HG03175 (cell line): ENCODE results near the gene RAB42.
"Not testable (repeated sequence)": the region's sequence is repeated elsewhere in the genome, so short reads cannot be mapped to it uniquely, and the experiment has no call there.

Experiments used
- ATAC-seq: cut with Tn5 transposase; IDR thresholded peaks from one replicate; pipeline ENCODE4 v1.9.1; 2021; ENCODE audit warnings: mild to moderate bottlenecking, moderate library complexity; ENCODE audit not compliant: unreplicated experiment

The RAB42 gene

DNA sequence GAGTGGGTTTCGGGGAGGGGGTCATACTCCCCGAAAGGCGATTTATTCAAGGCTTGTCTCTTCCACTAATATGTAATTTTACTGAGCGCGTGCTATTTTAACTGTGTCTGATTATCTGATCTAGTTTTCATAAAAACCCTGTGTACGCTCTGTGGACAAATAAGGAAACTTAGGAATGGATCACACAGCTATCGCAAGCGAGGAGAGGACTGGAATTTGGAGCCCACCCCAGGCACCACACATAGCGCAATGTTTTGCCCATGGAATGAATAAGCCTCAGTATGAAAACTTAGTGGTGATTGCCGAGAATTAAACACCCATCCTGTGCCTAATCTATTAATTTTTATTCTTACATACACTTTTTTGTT is 9.8 kb upstream of the RAB42 start:
- no peak for ATAC-seq

DNA sequence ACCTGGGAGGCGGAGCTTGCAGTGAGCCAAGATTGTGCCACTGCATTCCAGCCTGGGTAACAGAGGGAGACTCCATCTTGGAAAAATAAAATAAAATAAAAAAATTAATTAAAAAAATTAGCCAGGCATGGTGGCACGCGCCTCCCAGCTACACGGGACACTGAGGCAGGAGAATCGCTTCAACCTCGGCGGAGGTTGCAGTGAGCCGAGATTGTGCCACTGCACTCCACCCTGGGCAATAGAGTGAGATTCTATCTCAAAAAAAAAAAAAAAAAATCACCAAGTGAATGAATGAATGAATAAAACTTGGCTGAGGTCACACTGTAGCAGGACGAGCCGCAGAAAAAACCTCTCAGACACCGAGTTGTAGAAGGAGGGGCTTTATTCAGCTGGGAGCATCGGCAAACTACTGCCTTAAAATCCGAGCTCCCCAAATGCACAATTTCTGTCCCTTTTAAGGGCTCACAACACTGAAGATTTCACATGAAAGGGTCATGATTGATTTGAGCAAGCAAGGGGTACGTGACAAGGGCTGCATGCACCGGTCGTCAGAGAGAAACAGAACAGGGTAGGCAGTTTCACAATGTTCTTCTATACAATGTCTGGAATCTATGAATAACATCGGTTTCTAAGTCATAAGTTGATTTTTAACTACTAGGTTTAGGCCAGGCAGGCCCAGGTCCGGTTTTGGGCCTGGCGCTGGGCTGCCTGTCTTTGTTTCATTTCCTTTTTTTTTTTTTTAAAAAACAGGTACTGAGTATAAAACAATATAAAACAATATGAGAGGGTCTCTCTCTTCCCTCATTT is 5.3 kb upstream of the RAB42 start:
- not testable (repeated sequence) for ATAC-seq

DNA sequence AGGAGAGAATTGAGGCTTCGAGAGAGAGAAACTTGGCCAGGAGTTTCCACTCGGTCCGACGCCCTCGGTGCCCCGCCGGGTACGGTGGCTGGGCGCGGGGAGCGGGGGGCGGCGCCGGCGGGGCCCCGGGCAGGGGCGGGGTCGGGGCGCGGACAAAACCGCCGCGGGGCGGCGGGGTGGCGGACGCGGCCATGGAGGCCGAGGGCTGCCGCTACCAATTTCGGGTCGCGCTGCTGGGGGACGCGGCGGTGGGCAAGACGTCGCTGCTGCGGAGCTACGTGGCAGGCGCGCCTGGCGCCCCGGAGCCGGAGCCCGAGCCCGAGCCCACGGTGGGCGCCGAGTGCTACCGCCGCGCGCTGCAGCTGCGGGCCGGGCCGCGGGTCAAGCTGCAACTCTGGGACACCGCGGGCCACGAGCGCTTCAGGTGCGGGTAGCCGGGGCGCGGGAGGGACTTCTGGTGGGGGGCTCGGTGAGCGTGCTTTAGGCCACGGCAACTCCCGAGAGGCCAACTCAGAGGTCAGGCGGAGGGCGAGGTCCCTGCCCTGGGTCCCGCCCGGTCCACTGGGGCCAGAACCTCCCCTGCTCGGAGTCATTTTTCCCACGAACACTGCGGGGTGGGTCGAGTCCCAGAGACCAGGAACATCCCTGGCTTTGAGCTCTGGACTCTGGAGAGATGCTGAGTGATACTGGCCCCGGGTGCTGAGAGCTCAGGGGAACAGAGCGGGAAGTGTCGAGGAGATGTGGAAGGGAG is 431 bp downstream of the RAB42 start:
- no peak for ATAC-seq

DNA sequence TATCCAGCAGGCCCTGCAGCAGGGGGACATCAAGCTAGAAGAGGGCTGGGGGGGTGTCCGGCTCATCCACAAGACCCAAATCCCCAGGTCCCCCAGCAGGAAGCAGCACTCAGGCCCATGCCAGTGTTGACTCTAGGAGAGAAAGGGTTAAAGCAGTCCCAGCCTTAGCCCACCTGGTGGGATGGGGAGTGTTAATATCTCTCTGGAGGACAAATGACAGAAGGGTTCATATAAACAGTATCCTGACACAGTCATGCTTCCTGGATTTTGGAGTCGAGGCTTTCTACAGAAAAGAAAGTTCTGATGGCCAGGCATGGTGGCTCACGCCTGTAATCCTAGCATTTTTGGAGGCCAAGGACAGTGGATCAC is 1.9 kb downstream of the RAB42 start:
- not testable (repeated sequence) for ATAC-seq

DNA sequence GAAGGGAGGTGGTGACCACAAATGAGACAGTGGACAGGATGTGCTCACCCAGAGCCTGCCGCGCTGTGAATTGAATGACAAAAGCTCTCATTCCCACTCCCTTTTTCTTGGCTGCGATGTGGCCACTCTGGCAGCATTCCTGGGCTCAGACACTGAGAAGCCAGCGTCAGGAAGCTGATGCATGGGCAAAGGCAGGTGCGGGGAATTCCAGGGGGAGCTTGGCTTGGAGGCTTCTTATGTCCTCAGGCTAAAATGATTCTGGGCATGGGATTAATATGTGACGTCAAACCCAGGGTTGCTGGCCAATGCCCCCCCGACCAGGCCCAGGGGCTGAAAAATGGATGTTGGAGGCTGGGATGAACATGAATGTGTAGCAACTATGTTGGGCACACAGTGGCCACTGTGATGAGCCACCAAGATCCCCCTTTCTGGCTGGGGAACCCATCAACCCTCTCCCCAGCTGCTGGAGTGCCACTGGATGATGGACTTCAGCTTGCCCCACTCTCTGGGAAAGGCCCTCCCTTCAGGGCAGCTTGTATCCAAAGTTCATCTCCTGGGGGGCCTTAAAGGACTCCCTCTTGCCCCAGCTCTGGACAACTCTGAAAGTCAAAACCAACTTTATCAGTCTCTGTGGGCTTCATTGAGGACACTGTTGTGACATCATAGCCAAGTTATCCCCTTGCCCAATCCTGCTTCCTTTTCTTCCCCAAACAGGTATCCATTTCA is 2.8 kb downstream of the RAB42 start:
- not testable (repeated sequence) for ATAC-seq

- ATAC-seq: no peak
Measured at GRCh38 chr1:28595412-28596191, 3.5 kb downstream of the RAB42 start.

- not testable (repeated sequence) for ATAC-seq
Measured at GRCh38 chr1:28596276-28596675, 4.2 kb downstream of the RAB42 start.

DNA sequence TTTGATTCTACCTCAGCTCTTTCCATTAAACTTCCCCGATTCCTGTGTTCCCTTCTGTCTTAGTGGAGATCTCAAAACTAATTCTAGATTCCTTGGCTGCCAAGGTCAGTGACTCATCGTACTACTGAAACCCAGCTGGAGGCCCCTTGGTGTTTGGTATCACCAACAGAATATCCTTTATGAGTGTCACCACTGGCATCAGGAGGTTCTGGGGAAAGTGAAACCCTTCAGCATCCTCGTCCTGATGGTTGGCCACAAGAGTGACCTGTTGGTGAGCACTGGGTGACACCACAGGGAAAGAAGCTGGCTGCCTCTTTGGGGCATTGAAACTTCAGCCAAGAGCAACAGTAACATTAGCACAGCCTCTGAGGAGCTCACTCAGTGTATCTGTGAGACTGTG is 9.6 kb downstream of the RAB42 start:
- no peak for ATAC-seq

GRCh38 chr1:28602536-28603439 is 10.7 kb downstream of the RAB42 start:
- ATAC-seq: no peak

- ATAC-seq: no peak
Measured at GRCh38 chr1:28604411-28604810, 12.3 kb downstream of the RAB42 start.

DNA sequence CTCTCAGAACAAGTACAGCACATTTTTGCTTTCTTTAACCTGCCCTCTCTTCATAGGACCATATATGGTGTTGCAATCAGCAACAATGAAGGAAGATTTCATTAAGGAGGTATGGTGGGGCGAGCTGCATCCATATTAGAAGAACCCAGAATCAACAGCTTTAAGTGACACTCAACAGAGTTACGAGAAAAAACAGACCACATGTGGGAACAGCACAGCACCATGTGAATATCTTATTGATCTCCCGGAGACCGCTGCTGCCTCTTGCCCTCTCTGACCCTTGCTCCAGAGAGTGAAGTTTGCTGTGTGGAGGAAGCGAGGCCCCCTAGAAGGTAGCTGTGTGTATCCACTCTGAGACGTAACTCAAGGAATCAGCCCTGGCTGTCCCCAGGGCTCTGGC is 12.9 kb downstream of the RAB42 start:
- ATAC-seq: no peak

- ATAC-seq: no peak
Measured at GRCh38 chr1:28606771-28607170, 14.7 kb downstream of the RAB42 start.

- no peak for ATAC-seq
Measured at GRCh38 chr1:28613175-28613574, 21.1 kb downstream of the RAB42 start.

- ATAC-seq: no peak
Measured at GRCh38 chr1:28631713-28632112, 39.6 kb downstream of the RAB42 start.

GRCh38 chr1:28632560-28632959 is 40.5 kb downstream of the RAB42 start:
- ATAC-seq: no peak

DNA sequence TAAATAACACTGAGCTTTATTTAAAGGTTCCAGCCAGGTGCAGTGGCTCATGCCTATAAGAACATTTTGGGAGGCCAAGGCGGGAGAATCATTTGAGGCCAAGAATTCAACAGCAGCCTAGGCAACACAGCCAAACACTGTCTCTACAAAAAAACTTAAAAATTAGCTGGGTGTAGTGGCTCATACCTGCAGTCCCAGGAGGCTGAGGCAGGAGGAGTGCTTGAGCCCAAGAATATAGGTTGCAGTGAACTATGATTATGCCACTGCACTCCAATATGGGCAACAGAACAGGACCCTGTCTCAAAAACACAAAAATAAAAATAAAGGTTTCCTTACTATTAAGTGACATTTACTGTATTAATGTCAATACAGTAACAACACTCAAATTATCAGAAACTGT is 48.7 kb downstream of the RAB42 start:
- ATAC-seq: no peak

DNA sequence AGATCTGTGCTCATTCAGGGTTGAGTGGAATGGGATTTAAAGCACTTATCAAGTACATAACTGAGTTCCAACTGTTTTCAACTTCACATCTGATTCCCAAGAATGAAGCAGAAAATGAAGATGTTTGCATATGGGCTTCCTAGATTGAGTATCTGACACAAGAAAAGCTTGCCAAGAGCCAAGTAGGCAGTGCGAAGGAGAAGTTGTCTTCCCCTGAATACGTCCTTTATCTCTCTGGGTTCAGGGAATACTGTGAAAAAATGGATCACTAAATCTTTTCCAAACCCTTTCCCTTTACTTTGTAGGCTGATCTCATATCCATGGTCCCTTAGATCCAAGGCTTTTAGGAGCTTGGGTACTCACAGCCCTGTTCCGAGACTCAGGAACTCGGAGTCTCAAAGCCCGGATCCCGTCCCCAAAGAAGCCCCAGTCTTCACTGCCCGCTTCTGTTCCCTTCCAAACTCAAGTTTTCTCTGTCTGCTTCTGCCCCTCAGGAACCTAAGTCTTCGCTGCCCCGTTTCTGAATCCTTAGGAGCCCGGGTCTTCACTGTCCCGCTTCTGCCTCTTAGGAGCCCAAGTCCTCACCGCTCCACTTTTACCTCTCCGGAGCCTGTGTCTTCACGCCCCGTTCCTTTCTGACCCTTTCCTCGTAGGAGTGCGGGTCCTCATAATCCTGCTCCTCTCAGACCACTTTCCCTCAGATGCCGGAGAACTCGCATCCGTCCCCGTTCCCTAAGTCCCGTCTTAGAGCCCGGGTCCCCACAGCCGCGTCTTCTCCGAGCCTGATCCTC is 50.2 kb downstream of the RAB42 start:
- no peak for ATAC-seq

DNA sequence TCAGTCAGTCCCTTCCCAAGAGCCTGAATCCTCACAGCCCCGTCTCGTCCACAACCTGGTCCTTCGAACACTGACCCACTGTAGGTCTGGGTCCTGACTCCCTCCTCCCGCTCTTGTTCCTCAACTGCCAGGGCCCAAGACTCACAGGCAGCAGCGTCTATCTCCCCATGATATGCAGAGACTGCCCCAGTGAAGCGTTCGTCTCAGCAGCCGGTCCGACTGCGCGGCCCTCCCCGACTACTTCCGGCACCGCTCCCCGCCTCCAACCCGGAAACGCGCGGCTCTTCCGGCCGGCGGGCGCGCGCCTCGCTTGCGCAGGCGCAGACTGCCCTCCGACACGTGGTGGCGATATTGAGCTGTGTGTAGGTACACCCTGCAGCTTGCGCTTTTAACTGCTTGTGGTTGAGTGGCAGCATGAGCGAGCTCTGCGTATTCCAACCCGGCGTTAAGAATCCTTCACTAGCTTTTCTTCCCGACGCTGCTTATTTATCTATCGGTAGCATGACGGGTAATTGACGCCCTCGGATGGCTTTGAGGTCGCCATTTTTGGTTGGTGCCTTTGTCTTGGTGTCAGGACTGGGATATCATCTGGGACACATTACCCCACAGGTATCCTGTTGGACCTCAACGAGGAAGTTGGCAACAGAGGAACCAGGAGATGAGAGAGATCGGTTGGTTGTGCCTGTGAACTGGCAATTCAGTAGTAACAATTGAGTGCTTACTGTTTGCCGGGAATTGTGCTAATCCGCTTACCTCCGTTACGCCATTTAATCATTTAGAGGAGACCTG is 51.0 kb downstream of the RAB42 start, which contains the start of gene TAF12:
TAF12 (minus strand) TSS at position 221 of the 789 bp plus-strand sequence. CDS start 20,986 bp downstream, outside the sequence.
- ATAC-seq: peak; percentile 72
